Epithelial cell of prostate (primary cell): ENCODE results near the gene MID1.

Experiments
- DNase-seq: peaks from one replicate; pipeline ENCODE4 v3.0.0-alpha.2; 2011; ENCODE audit warnings: low read depth, low spot score
- H3K27ac ChIP-seq: fragments of 450-650 bp; 2 replicates; pipeline ENCODE4 v1.5.1; 2017; ENCODE audit warnings: mild to moderate bottlenecking

MID1 gene

DNA sequence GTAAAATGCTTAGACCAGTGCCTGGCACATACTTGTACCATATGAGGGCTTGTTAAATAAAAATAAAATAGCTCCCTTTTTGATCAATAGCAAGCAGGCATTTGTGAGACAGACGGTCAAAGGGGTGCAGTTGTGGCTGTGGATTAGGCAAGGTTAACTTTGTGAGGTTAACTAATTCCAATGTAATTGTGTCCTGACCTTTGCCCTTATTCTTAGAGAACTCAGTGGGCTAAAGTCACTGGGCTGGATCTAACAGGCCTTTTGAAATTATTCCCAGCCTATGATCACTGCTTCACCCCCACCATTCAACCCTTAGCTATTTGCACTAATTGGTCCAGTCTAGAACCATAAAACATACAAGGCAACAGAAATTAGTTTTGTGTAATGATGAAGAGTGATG is 166.4 kb downstream of the MID1 start:
- DNase-seq = no peak

DNA sequence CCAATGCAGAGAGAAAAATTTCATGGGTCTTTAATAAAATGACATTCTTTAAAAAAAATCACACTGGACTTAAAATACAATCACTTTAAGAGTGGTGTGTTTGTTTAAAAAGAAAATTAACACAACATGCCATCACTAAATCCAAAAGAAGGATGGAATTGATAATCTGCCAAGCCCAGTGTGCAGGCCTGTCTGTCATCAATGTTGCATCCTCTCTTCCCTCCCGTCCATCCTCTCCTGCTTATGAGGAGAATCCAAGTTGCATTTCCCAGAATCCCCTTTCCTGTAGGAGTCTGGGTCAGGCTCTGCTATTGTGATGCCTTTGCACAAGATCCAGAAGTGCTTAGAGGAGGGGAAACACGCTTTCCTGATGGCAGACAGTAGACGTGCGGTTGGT is 169.4 kb downstream of the MID1 start:
- H3K27ac ChIP-seq = no peak overlapping the region
- DNase-seq = no peak

More for the DNA sequence above, 166.4 kb downstream of the MID1 start:
- H3K27ac ChIP-seq = no peak overlapping the region

- DNase-seq = no peak
- peak overlapping the region; percentile 8 for H3K27ac ChIP-seq
Measured at GRCh38 chrX:10450229-10450958, 170.0 kb downstream of the MID1 start.

DNA sequence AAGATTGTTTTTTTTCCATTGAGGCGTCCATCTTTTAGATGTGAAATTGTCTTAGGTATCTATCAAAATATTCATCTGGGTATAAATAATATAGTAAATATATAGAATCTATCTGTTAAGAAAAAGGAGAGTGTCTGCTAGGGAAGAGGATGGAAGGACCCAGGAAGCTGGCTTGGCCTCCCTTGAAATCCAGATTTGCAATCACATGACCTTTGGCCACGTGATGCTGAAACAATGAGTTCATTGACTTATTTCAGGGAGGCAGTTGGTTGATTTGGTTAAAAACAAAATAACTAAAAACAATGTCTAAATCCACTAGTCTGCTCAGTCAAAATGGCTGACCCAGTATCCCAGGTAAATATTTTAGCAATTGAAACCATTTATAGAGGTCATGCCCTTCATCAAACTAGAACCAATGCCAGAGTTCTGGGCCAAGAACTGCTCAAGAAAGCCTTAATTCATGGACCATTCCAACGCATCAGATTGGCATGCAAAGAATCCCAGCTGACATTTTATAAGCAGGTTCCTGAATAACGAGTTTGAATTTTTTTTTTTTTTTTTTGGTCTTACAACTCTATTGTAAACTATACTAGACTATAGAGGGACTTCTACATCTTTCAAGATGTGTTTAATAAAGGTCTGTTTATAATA is 172.7 kb downstream of the MID1 start:
- DNase-seq = no peak
- H3K27ac ChIP-seq = no peak overlapping the region

DNA sequence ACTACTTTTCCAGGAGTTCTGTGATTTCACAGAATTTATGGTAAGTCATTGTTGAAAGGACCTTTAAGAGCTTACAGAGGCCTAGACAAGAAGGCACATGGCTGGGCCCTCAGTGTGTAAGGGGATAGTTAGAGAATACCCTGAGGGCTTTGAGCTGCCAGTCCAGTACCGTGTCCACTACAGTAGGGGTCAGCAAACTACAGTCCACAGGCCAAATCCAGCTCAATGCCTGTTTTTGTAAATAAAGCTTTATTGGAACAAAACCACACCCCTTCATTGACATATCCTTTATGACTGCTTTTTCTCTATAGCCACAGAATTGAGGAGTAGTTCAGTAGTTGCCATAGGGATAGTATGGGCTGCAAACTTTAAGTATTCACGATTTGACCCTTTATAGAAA is 176.2 kb downstream of the MID1 start:
- H3K27ac ChIP-seq = no peak overlapping the region
- DNase-seq = no peak

DNA sequence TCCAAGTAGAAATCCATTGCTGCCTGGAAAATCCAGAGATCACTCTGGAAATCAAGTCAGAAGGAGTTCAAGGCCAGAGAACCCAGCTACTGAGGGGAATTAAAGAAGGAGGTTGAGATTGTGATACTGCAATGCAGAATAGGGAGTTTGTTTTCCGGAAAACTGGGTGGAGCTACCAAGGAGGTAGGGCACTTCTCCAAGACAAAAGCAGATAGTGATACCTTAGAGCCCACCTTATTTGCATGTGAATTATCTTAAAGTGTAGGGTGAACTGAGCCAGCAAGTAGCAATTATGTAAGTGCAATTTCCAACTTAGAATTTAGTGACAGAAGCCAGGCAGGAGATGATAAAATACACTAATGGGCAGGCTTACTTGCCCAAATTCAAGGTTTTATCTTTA is 178.9 kb downstream of the MID1 start:
- DNase-seq = no peak
- no peak overlapping the region for H3K27ac ChIP-seq

- DNase-seq = no peak
Measured at GRCh38 chrX:10433296-10433965, 187.0 kb downstream of the MID1 start.

GRCh38 chrX:10429908-10430307 is 190.5 kb downstream of the MID1 start:
- no peak for DNase-seq
- H3K27ac ChIP-seq = no peak overlapping the region

More at GRCh38 chrX:10433296-10433965, 187.0 kb downstream of the MID1 start:
- H3K27ac ChIP-seq = no peak overlapping the region

DNA sequence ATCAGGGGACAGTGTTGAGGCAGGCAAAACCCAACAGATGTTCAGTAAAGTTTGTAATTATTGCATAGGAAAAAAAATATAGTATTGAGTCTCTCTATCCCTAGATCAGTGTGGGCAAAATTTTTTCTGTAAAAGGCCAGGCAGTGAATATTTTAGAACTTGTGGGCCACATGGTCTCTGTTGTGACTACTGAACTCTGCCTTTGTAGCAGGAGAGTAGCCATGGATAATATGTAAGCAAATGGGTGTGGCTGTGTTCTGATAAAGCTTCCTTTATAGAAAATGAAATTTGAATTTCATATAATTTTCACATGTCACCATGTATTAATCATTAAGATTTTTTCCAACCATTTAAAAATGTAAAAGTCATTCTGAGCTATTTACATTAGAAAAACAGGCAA is 193.1 kb downstream of the MID1 start:
- no peak for DNase-seq

GRCh38 chrX:10423716-10424115 is 196.7 kb downstream of the MID1 start:
- no peak overlapping the region for H3K27ac ChIP-seq
- no peak for DNase-seq

More for the DNA sequence above, 193.1 kb downstream of the MID1 start:
- no peak overlapping the region for H3K27ac ChIP-seq

- no peak for DNase-seq
- H3K27ac ChIP-seq = no peak overlapping the region
Measured at GRCh38 chrX:10420134-10420533, 200.3 kb downstream of the MID1 start.

GRCh38 chrX:10416424-10416823 is 204.0 kb downstream of the MID1 start:
- no peak overlapping the region for H3K27ac ChIP-seq
- DNase-seq = no peak

- no peak for DNase-seq
- H3K27ac ChIP-seq = no peak overlapping the region
Measured at GRCh38 chrX:10415306-10416001, 204.9 kb downstream of the MID1 start.

GRCh38 chrX:10414862-10415261 is 205.5 kb downstream of the MID1 start:
- DNase-seq = no peak
- no peak overlapping the region for H3K27ac ChIP-seq

- H3K27ac ChIP-seq = no peak overlapping the region
- no peak for DNase-seq
Measured at GRCh38 chrX:10414156-10414824, 206.1 kb downstream of the MID1 start.

- no peak for DNase-seq
- H3K27ac ChIP-seq = no peak overlapping the region
Measured at GRCh38 chrX:10404436-10404835, 215.9 kb downstream of the MID1 start.

- H3K27ac ChIP-seq = no peak overlapping the region
- DNase-seq = no peak
Measured at GRCh38 chrX:10401239-10401638, 219.1 kb downstream of the MID1 start.

- no peak for DNase-seq
Measured at GRCh38 chrX:10399043-10399741, 221.2 kb downstream of the MID1 start.

GRCh38 chrX:10398215-10398614 is 222.2 kb downstream of the MID1 start:
- no peak overlapping the region for H3K27ac ChIP-seq
- DNase-seq = no peak

More at GRCh38 chrX:10399043-10399741, 221.2 kb downstream of the MID1 start:
- no peak overlapping the region for H3K27ac ChIP-seq

GRCh38 chrX:10397349-10397748 is 223.0 kb downstream of the MID1 start:
- DNase-seq = no peak
- H3K27ac ChIP-seq = no peak overlapping the region
